Measurements from ENCODE around the gene SPAG5.
"Not testable (repeated sequence)": the region's sequence is repeated elsewhere in the genome, so short reads cannot be mapped to it uniquely, and the experiment has no call there.

SPAG5 gene

GRCh38 chr17:28598799-28599310 lies at the start of gene SPAG5:
SPAG5 (minus strand) TSS chr17:28599025; CDS start chr17:28598946, 79 bp downstream.
- peak; percentile 95 for DNase-seq

- no peak for DNase-seq
Measured at GRCh38 chr17:28646039-28646754, 47.4 kb upstream of the SPAG5 start.

GRCh38 chr17:28645576-28645939 lies 46.7 kb upstream of the SPAG5 start:
- no peak for DNase-seq

GRCh38 chr17:28644787-28645575 lies 46.2 kb upstream of the SPAG5 start, which contains the start of gene BLTP2:
BLTP2 (minus strand) TSS chr17:28645158; CDS start chr17:28645056, 102 bp downstream.
- DNase-seq, result peak; percentile 95

GRCh38 chr17:28643983-28644786 lies 45.4 kb upstream of the SPAG5 start:
- peak; percentile 34 for DNase-seq

- no peak for DNase-seq
Measured at GRCh38 chr17:28641579-28641978, 42.8 kb upstream of the SPAG5 start.

GRCh38 chr17:28635506-28635905 lies 36.7 kb upstream of the SPAG5 start:
- no peak for DNase-seq

GRCh38 chr17:28634206-28634865 lies 35.5 kb upstream of the SPAG5 start:
- no peak for DNase-seq

- no peak for DNase-seq
Measured at GRCh38 chr17:28626818-28627217, 28.0 kb upstream of the SPAG5 start.

- DNase-seq, result no peak
Measured at GRCh38 chr17:28624148-28624547, 25.3 kb upstream of the SPAG5 start.

GRCh38 chr17:28623696-28624095 lies 24.9 kb upstream of the SPAG5 start:
- DNase-seq, result no peak

GRCh38 chr17:28622186-28622585 lies 23.4 kb upstream of the SPAG5 start:
- no peak for DNase-seq

GRCh38 chr17:28620010-28620409 lies 21.2 kb upstream of the SPAG5 start:
- DNase-seq, result no peak

GRCh38 chr17:28618464-28618863 lies 19.6 kb upstream of the SPAG5 start:
- DNase-seq, result no peak

GRCh38 chr17:28616281-28616680 lies 17.5 kb upstream of the SPAG5 start:
- no peak for DNase-seq

- no peak for DNase-seq
Measured at GRCh38 chr17:28615260-28615940, 16.6 kb upstream of the SPAG5 start.

GRCh38 chr17:28613931-28614381 lies 15.1 kb upstream of the SPAG5 start, which contains the start of gene RSKR:
RSKR (minus strand) TSS chr17:28614185; CDS start chr17:28614161, 24 bp downstream.
- DNase-seq, result no peak

GRCh38 chr17:28612936-28613872 lies 14.4 kb upstream of the SPAG5 start:
- DNase-seq, result peak; percentile 39

GRCh38 chr17:28612531-28612930 lies 13.7 kb upstream of the SPAG5 start:
- no peak for DNase-seq

GRCh38 chr17:28610376-28610775 lies 11.6 kb upstream of the SPAG5 start:
- DNase-seq, result no peak

GRCh38 chr17:28604031-28604430 lies 5.2 kb upstream of the SPAG5 start:
- not testable (repeated sequence) for DNase-seq

Measured in activated T-cell treated with anti-CD3 and anti-CD28 coated beads, Interleukin-2, amount 50 U/mL, for 1 hour (primary cell).